OCI-LY1 (cell line): Measurements from ENCODE around the gene VIL1.

ENCODE experiments used
- CTCF ChIP-seq: fragments of 200-600 bp; sonication (generic), shearing (Covaris generic); IDR thresholded peaks from 2 replicates; pipeline ENCODE4 v1.5.1; 2017; ENCODE audit warnings: mild to moderate bottlenecking, antibody characterized with exemption, low read length, moderate library complexity, mixed read lengths
- EZH2 ChIP-seq: fragments of 200-600 bp; sonication (generic), shearing (Covaris generic); IDR thresholded peaks from 2 replicates; pipeline ENCODE4 v1.8.0; 2017; ENCODE audit warnings: borderline replicate concordance, mixed run types, mild to moderate bottlenecking, antibody characterized with exemption, low read length, moderate library complexity, mixed read lengths

GRCh38 chr2:218452079-218452478 lies 33.2 kb downstream of the VIL1 start:
- TF ChIP-seq CTCF (no peak), EZH2 (no peak)
